IMR-90 (cell line): ENCODE data around the gene ADAM12. TPM values are rescaled to one million over a fixed set of nuclear protein-coding genes. Genes with fewer than 3 reads are reported as not detected.

Source experiments
- ATAC-seq: fragments of 200-7000 bp; cut with Tn5 transposase; 2 replicates; pipeline ENCODE4 v1.9.1; 2020; ENCODE audit warnings: low read depth, mild to moderate bottlenecking, moderate library complexity
- BruUV-seq: library from RNA; stranded (reverse); fragments of 400-500 nt; replicated peaks from 2 replicates; lab custom pipeline; 2021; lab: Mats Ljungman, UMichigan
- CTCF ChIA-PET: fragments of 300-600 bp; formaldehyde crosslinking; extraction: SDS; loops from one replicate; lab custom pipeline; 2021; ENCODE audit warnings: antibody characterized with exemption; lab: Yijun Ruan, JAX
- POLR2A ChIA-PET: fragments of 300-600 bp; sonication (Branson Sonifier 250); formaldehyde crosslinking; loops from one replicate; lab custom pipeline; 2022; ENCODE audit warnings: antibody characterized with exemption; ENCODE audit not compliant: unreplicated experiment; lab: Charles Lee
- DNase-seq: peaks from one replicate; pipeline ENCODE4 v3.0.0; 2013
- H2AFZ ChIP-seq: replicated peaks from 2 replicates; pipeline ENCODE3; 2013; ENCODE audit warnings: low read length, mild to moderate bottlenecking; ENCODE audit not compliant: poor library complexity
- H2AK5ac ChIP-seq: 2 replicates; pipeline ENCODE4 v1.6.1; 2013; ENCODE audit warnings: low read depth, low read length, inconsistent platforms
- H2AK9ac ChIP-seq: replicated peaks from 2 replicates; pipeline ENCODE3; 2013; ENCODE audit warnings: mild to moderate bottlenecking, low read depth, low read length, moderate library complexity; ENCODE audit not compliant: poor library complexity
- H2BK120ac ChIP-seq: 2 replicates; pipeline ENCODE4 v1.6.1; 2013; ENCODE audit warnings: low read depth, low read length, inconsistent platforms
- H2BK15ac ChIP-seq: 3 replicates; pipeline ENCODE4 v1.6.1; 2013; ENCODE audit warnings: low read depth, low read length, inconsistent platforms
- H2BK20ac ChIP-seq: 2 replicates; pipeline ENCODE4 v1.6.1; 2013; ENCODE audit warnings: low read depth, mild to moderate bottlenecking, inconsistent platforms, low read length, moderate library complexity
- H2BK5ac ChIP-seq: 2 replicates; pipeline ENCODE4 v1.6.1; 2013; ENCODE audit warnings: mild to moderate bottlenecking, low read depth, low read length, inconsistent platforms; ENCODE audit not compliant: poor library complexity, severe bottlenecking
- H3K14ac ChIP-seq: replicated peaks from 2 replicates; pipeline ENCODE4 v1.6.1; 2013; ENCODE audit warnings: low read depth, low read length, inconsistent platforms
- H3K18ac ChIP-seq: 2 replicates; pipeline ENCODE4 v1.6.1; 2013; ENCODE audit warnings: low read depth, low read length, control low read depth
- H3K23ac ChIP-seq: 2 replicates; pipeline ENCODE4 v1.6.1; 2013; ENCODE audit warnings: low read depth, low read length, inconsistent platforms
- H3K27ac ChIP-seq: 2 replicates; pipeline ENCODE4 v1.5.1; 2013; ENCODE audit warnings: mild to moderate bottlenecking, control low read depth, low read length; ENCODE audit not compliant: insufficient read depth
- H3K27me3 ChIP-seq: 2 replicates; pipeline ENCODE4 v1.6.1; 2013; ENCODE audit warnings: low read length; ENCODE audit not compliant: control insufficient read depth, insufficient read depth
- H3K36me3 ChIP-seq: 2 replicates; pipeline ENCODE4 v1.6.1; 2013; ENCODE audit warnings: low read length, mixed read lengths; ENCODE audit not compliant: control insufficient read depth, insufficient read depth
- H3K4ac ChIP-seq: 2 replicates; pipeline ENCODE4 v1.6.1; 2013; ENCODE audit warnings: low read depth, low read length, inconsistent platforms
- H3K4me1 ChIP-seq: 2 replicates; pipeline ENCODE4 v1.6.1; 2013; ENCODE audit warnings: low read length, mixed read lengths; ENCODE audit not compliant: control insufficient read depth, insufficient read depth
- H3K4me2 ChIP-seq: 2 replicates; pipeline ENCODE4 v1.6.1; 2013; ENCODE audit warnings: low read depth, mild to moderate bottlenecking, control low read depth, low read length, moderate library complexity
- H3K4me3 ChIP-seq: 2 replicates; pipeline ENCODE4 v1.5.1; 2013; ENCODE audit warnings: low read depth, mild to moderate bottlenecking, control low read depth, low read length, moderate library complexity; ENCODE audit not compliant: insufficient read depth
- H3K56ac ChIP-seq: 2 replicates; pipeline ENCODE4 v1.6.1; 2013; ENCODE audit warnings: low read length, inconsistent platforms; ENCODE audit not compliant: insufficient read depth; ENCODE audit errors: extremely low read depth
- H3K79me1 ChIP-seq, 2 experiments: 2 replicates each; pipeline ENCODE4 v1.6.1; 2013; ENCODE audit warnings: low read length in 2 of 2, inconsistent platforms in 1 of 2, low read depth in 1 of 2
- H3K9ac ChIP-seq: 2 replicates; pipeline ENCODE4 v1.6.1; 2013; ENCODE audit warnings: low read depth, low read length, control low read depth
- H3K9me1 ChIP-seq: 2 replicates; pipeline ENCODE4 v1.6.1; 2013; ENCODE audit warnings: low read length, inconsistent platforms; ENCODE audit not compliant: insufficient read depth
- H3K9me3 ChIP-seq: 2 replicates; pipeline ENCODE4 v1.6.1; 2013; ENCODE audit warnings: low read length; ENCODE audit not compliant: control insufficient read depth, insufficient read depth
- H4K20me1 ChIP-seq: 2 replicates; pipeline ENCODE4 v1.6.1; 2013; ENCODE audit warnings: low read length, inconsistent platforms; ENCODE audit not compliant: insufficient read depth
- H4K5ac ChIP-seq: 2 replicates; pipeline ENCODE4 v1.6.1; 2013; ENCODE audit warnings: mild to moderate bottlenecking, low read depth, low read length, control low read depth
- H4K8ac ChIP-seq, 2 experiments: 2 replicates each; pipeline ENCODE4 v1.6.1; 2013; ENCODE audit warnings: low read depth in 2 of 2, low read length in 2 of 2, control low read depth in 1 of 2, inconsistent platforms in 1 of 2
- H4K91ac ChIP-seq: 2 replicates; pipeline ENCODE4 v1.6.1; 2013; ENCODE audit warnings: low read depth, low read length, inconsistent platforms; ENCODE audit not compliant: insufficient read depth
- CEBPB ChIP-seq: IDR thresholded peaks from 2 replicates; pipeline ENCODE4 v1.6.1; 2012; ENCODE audit warnings: low read depth, low read length, improper control_type of control experiment
- CHD1 ChIP-seq: IDR thresholded peaks from 2 replicates; pipeline ENCODE4 v1.6.1; 2012; ENCODE audit warnings: low read depth, low read length, improper control_type of control experiment
- FOS ChIP-seq: fragments of 150-350 bp; IDR thresholded peaks from 2 replicates; pipeline ENCODE4 v1.6.1; 2016; ENCODE audit warnings: low read depth, low read length
- WGBS, 2 experiments: methylation state at CpG; one replicate each; pipeline versions ENCODE4 v1.1.5 to v1.1.7; 2013; ENCODE audit warnings: missing lambda C conversion rate in 2 of 2; ENCODE audit not compliant: insufficient read length in 1 of 2; ENCODE audit errors: extremely low coverage in 2 of 2; 5-methylcytosine and 5-hydroxymethylcytosine counted together
- dilution Hi-C: fragments of 300-500 bp; cut with HindIII; formaldehyde crosslinking; loops from one replicate; pipeline ENCODE4 v1.14.3; 2018; ENCODE audit warnings: low sequenced_read_pairs; ENCODE audit not compliant: unreplicated experiment
- in situ Hi-C: fragments of 300-500 bp; cut with MboI; formaldehyde crosslinking; loops from 3 replicates; pipeline ENCODE4 v1.14.3; 2019; ENCODE audit warnings: low sequenced_read_pairs, inconsistent platforms, mixed read lengths
- intact Hi-C: fragments of 100-400 bp; cut with micrococcal nuclease; formaldehyde crosslinking; loops from 2 replicates; pipeline ENCODE4 v1.10.0; 2022
- microRNA-seq, 2 experiments: library from miRNA; stranded (forward) in 1 of 2; unstranded in 1 of 2; fragments of 10-50 nt in 1 of 2; fragments of <30 nt in 1 of 2; gene quantifications in 1 of 2; microRNA quantifications in 1 of 2; one replicate each; pipeline versions ENCODE3 to v1.1.0; 2013 to 2020; ENCODE audit not compliant: insufficient read depth in 1 of 2, insufficient read length in 1 of 2, unreplicated experiment in 1 of 2
- polyA plus RNA-seq, 3 experiments: library from polyadenylated mRNA; depleted of rRNA; stranded (reverse); fragments of >200 nt; gene quantifications; 2 replicates each; pipeline ENCODE4 v1.2.3, GENCODE V29; 2012; ENCODE audit warnings: low replicate concordance in 1 of 3
- small RNA-seq, 5 experiments: library from RNA; depleted of rRNA; stranded (forward); fragments of <200 nt; gene quantifications; one replicate each; pipeline ENCODE3, GENCODE V24; 2012
- total RNA-seq: library from RNA; depleted of rRNA; stranded (reverse); fragments of >200 nt; gene quantifications from 2 replicates; pipeline ENCODE4 v1.2.3, GENCODE V29; 2012

The ADAM12 gene
- total and polyA plus RNA-seq, 2 of the 4 experiments (the other 2 are of a cell fraction) = 9.6 to 10.2 TPM

- BruUV-seq = no TSS peak
Observed at GRCh38 chr10:125964558-125964957, 423.7 kb downstream of the ADAM12 start.

More at GRCh38 chr10:125964558-125964957, 423.7 kb downstream of the ADAM12 start:
- no peak for ATAC-seq
- no peak overlapping the region for H4K5ac ChIP-seq
- ChIA-PET CTCF (no interaction called here), POLR2A (no interaction called here)
- in situ Hi-C loops = no loop called here
- no peak overlapping the region for H4K8ac ChIP-seq
- intact Hi-C loops = no loop called here
- no peaks in the 10 kb centered on the region for H3K4me1 ChIP-seq
- WGBS, 2 experiments = no CpG with 5 or more reads among the region's 2 CpGs
- no peaks in the 10 kb centered on the region for H3K36me3 ChIP-seq
- no peak overlapping the region for H3K9ac ChIP-seq
- H3K9me1 ChIP-seq = no peaks in the 10 kb centered on the region
- TF ChIP-seq CEBPB = no peak
- TF ChIP-seq CHD1 = no peak
- no peak for TF ChIP-seq FOS
- no peak overlapping the region for H2AFZ ChIP-seq
- H3K27ac ChIP-seq = no peak overlapping the region
- no peak overlapping the region for H3K4me2 ChIP-seq
- H4K91ac ChIP-seq = no peak overlapping the region
- no peaks in the 10 kb centered on the region for H3K79me1 ChIP-seq
- no peak overlapping the region for H3K4me3 ChIP-seq
- no peak overlapping the region for H2BK5ac ChIP-seq
- no peak for DNase-seq
- no peak overlapping the region for H3K4ac ChIP-seq
- H3K56ac ChIP-seq = no peak overlapping the region
- H2AK9ac ChIP-seq = no peak overlapping the region
- H3K14ac ChIP-seq = no peak overlapping the region
- H3K9me3 ChIP-seq = no peaks in the 10 kb centered on the region
- H3K18ac ChIP-seq = no peak overlapping the region
- dilution Hi-C loops = no loop called here
- H3K23ac ChIP-seq = no peak overlapping the region
- H2AK5ac ChIP-seq = no peak overlapping the region
- no peak overlapping the region for H2BK20ac ChIP-seq
- H4K20me1 ChIP-seq = no peaks in the 10 kb centered on the region
- H2BK120ac ChIP-seq = no peak overlapping the region
- H3K27me3 ChIP-seq = peaks cover 10% of the 10 kb centered on the region
- no peak overlapping the region for H2BK15ac ChIP-seq

Small RNA genes lying within 50 kb of the gene (microRNA-seq; reads per million reads assigned to microRNA genes)
- gene RNA5SP328 (ENCODE audit: insufficient read depth, insufficient read length) = not detected

Small RNA genes lying within 50 kb of the gene (small RNA-seq; reads per million reads assigned to genes)
- gene RNA5SP328 = 0 reads per million in 5 experiments
